ENCODE results near the gene DNMT3A. TPM values are rescaled to one million over a fixed set of nuclear protein-coding genes. Genes with fewer than 3 reads are reported as not detected.

The DNMT3A gene
- total and polyA plus RNA-seq, 8 donors, result 3.4 to 47.4 (median 15.8) TPM

DNA sequence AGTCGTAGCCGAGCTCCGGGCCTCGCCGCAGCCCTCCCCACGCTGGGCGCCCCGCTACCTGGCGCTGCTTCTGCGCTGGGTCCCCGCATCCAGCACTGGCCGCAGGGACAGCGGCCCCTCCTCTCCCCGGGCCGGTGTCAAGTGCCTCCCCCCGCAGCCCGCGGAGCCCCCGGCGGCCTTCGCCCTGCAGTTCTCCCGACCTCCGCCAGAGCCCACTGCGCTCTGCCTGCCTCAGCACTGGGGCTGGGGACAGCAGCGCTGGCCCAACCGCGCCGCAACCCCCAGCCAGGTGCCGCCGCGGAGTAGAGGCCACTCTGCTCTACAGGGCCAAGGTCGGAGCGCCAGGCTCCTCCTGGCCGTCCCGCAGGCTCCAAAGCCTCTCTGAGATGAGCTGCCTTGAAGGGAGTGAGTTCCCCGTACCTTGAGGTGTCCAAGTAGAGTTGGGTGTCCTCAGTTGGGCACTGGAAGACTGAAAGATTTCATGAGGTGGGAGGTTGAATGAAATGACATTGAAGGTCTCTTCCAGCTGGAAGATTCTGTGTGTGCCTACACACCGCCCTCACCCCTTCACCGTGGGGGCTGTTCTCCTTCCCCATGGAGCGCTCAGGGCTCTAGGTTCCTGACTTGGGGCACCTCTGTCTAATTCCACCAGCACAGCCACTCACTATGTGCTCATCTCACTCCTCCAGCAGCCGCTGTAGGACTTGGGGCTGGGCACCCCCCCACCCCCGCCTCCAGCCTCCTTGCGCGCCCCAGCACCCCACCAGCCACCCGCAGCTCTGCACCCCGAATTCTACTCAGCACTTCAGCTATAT, 854 bp upstream of the DNMT3A start:
- Histone ChIP-seq H3K4me1 (peaks cover 28 to 44% (median 40%) of the 10 kb centered on the region in 4 donors), H3K9me3 (no peaks in the 10 kb centered on the region), H3K4me3 (peak overlapping the region; percentile 73 to 96 (median 80)), H3K27me3 (no peaks in the 10 kb centered on the region), H3K27ac (peak overlapping the region; percentile 76 to 91 (median 88)), H3K36me3 (no peaks in the 10 kb centered on the region)
- peak; percentile 36 to 44 (median 37) for TF ChIP-seq POLR2AphosphoS5 (IDR thresholded peaks at IDR 0.05)
- no peak for TF ChIP-seq POLR2A (IDR thresholded peaks at IDR 0.05)
- TF ChIP-seq, protein P1, sequence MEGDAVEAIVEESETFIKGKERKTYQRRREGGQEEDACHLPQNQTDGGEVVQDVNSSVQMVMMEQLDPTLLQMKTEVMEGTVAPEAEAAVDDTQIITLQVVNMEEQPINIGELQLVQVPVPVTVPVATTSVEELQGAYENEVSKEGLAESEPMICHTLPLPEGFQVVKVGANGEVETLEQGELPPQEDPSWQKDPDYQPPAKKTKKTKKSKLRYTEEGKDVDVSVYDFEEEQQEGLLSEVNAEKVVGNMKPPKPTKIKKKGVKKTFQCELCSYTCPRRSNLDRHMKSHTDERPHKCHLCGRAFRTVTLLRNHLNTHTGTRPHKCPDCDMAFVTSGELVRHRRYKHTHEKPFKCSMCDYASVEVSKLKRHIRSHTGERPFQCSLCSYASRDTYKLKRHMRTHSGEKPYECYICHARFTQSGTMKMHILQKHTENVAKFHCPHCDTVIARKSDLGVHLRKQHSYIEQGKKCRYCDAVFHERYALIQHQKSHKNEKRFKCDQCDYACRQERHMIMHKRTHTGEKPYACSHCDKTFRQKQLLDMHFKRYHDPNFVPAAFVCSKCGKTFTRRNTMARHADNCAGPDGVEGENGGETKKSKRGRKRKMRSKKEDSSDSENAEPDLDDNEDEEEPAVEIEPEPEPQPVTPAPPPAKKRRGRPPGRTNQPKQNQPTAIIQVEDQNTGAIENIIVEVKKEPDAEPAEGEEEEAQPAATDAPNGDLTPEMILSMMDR (IDR thresholded peaks at IDR 0.05), result peak in 6 of 7 experiments; percentile 45 to 99 (median 98)
- intact Hi-C loops (cut with DNase I; ENCODE audit: low total_unique reads), result no loop called here
- WGBS, 5 donors, result 15 to 61% (median 18%) methylated on average over 14 to 45 of the region's 45 CpGs
- DNase-seq, result peak; percentile 82 to 96

DNA sequence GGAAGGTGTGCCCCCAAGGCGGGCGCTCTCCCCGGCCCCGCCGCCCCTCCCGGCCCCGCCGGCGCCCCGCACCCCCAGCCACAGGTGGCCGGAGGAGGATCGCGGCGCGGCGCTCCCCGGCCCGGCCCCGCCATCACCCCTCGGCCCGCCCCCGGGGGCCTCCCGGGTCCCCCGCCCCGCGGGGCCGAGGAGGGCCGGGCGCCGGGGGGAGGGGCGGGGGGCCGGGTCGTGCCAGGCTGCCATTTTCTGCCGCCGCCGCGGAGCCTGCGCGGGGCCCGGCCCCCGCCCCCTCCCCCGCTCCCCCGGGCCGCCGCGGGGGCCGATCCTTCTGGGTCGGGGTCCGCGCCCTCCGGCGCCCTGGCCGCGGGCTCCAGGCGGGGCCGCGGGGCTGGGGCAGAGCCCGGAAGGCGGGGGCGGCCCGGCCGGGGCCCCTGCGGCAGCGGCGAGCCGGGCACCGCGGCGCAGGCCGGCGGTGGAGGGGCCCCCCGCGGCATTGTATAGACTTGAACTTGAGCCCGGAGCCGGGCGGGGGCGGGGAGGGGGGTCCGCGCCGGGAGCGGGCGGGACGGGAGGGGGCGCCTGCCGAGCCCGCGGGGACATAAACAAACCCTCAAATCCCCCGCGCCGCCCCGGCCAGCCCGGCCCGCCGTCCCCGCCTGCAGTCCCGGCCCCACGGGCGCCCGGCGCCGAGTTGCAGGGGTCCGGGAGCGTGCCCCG, 556 bp downstream of the DNMT3A start:
- peak overlapping the region in 4 of 5 donors; percentile 71 to 91 (median 88) for H3K27ac ChIP-seq
- intact Hi-C loops (cut with DNase I; ENCODE audit: low total_unique reads), result no loop called here
- WGBS, 5 donors, result 0 to 1% (median 0%) methylated on average over 11 to 95 of the region's 104 CpGs; no CpG with 5 or more reads in 1 of the 5 donors

GRCh38 chr2:25340181-25340921, 1.4 kb downstream of the DNMT3A start:
- peak in 1 of 2 donors; percentile 86 for DNase-seq

More for the DNA sequence above, 556 bp downstream of the DNMT3A start:
- peak; percentile 34 to 78 for DNase-seq
- Histone ChIP-seq H3K27me3 (no peaks in the 10 kb centered on the region), H3K9me3 (no peaks in the 10 kb centered on the region), H3K4me3 (peak overlapping the region; percentile 73 to 96 (median 80)), H3K4me1 (peaks cover 33 to 55% (median 48%) of the 10 kb centered on the region in 4 donors), H3K36me3 (no peaks in the 10 kb centered on the region)
- TF ChIP-seq POLR2A (IDR thresholded peaks at IDR 0.05), result no peak
- TF ChIP-seq, protein P1 (IDR thresholded peaks at IDR 0.05), result peak in 1 of 7 experiments; percentile 7

More at GRCh38 chr2:25340181-25340921, 1.4 kb downstream of the DNMT3A start:
- Histone ChIP-seq H3K27ac (peak overlapping the region; percentile 67 to 88 (median 82)), H3K4me3 (peak overlapping the region; percentile 73 to 96 (median 80)), H3K27me3 (no peaks in the 10 kb centered on the region), H3K4me1 (peaks cover 33 to 64% (median 52%) of the 10 kb centered on the region in 4 donors), H3K36me3 (no peaks in the 10 kb centered on the region), H3K9me3 (no peaks in the 10 kb centered on the region)
- TF ChIP-seq POLR2A (IDR thresholded peaks at IDR 0.05) (no peak), POLR2AphosphoS5 (IDR thresholded peaks at IDR 0.05) (no peak), EP300 (IDR thresholded peaks at IDR 0.05) (no peak)
- TF ChIP-seq, protein P1 (IDR thresholded peaks at IDR 0.05), result no peak
- 3 to 22% (median 6%) methylated on average over 15 to 72 of the region's 73 CpGs for WGBS, 5 donors
- intact Hi-C loops (cut with DNase I; ENCODE audit: low total_unique reads), result no loop called here

Data from stomach (tissue), 9 donors.